Lung (tissue), 12 donors: ENCODE data around the gene AARS2. TPM values are rescaled to one million over a fixed set of nuclear protein-coding genes. Genes with fewer than 3 reads are reported as not detected.

Source experiments
- ATAC-seq: fragments of 200-7000 bp; cut with Tn5 transposase; one replicate; pipeline ENCODE4 v1.9.1; 2020; ENCODE audit warnings: moderate number of reproducible peaks; ENCODE audit not compliant: insufficient read depth, low FRiP score
- DNase-seq, 3 donors: peaks; one replicate each; pipeline ENCODE4 v3.0.0-alpha.2; 2013 to 2017
- H3K27ac ChIP-seq, 2 donors: one replicate each; pipeline ENCODE4 v1.5.1; 2013; ENCODE audit warnings: mild to moderate bottlenecking in 2 of 2, moderate library complexity in 2 of 2, control low read depth in 1 of 2, inconsistent platforms in 1 of 2, low read depth in 1 of 2, low read length in 1 of 2
- H3K27me3 ChIP-seq, 3 donors: one replicate each; pipeline ENCODE4 v1.5.1; 2013; ENCODE audit warnings: low read length in 2 of 3; ENCODE audit not compliant: control insufficient read depth in 3 of 3, insufficient read depth in 3 of 3
- H3K36me3 ChIP-seq, 4 donors: one replicate each; pipeline ENCODE4 v1.5.1; 2013; ENCODE audit warnings: low read length in 4 of 4, mild to moderate bottlenecking in 1 of 4, moderate library complexity in 1 of 4; ENCODE audit not compliant: control insufficient read depth in 4 of 4, insufficient read depth in 4 of 4
- H3K4me1 ChIP-seq, 5 donors: one replicate each; pipeline ENCODE4 v1.5.1; 2013; ENCODE audit warnings: low read length in 5 of 5, mild to moderate bottlenecking in 2 of 5, moderate library complexity in 1 of 5; ENCODE audit not compliant: control insufficient read depth in 5 of 5, insufficient read depth in 5 of 5
- H3K4me3 ChIP-seq: one replicate; pipeline ENCODE4 v1.5.1; 2013; ENCODE audit warnings: mild to moderate bottlenecking, control low read depth, moderate library complexity
- H3K9ac ChIP-seq, 2 donors: one replicate each; pipeline ENCODE4 v1.5.1; 2013; ENCODE audit warnings: low read length in 2 of 2, control low read depth in 1 of 2; ENCODE audit not compliant: insufficient read depth in 1 of 2
- H3K9me3 ChIP-seq, 4 donors: one replicate each; pipeline ENCODE4 v1.5.1; 2013; ENCODE audit warnings: low read length in 3 of 4, mild to moderate bottlenecking in 1 of 4, moderate library complexity in 1 of 4; ENCODE audit not compliant: control insufficient read depth in 4 of 4, insufficient read depth in 3 of 4
- CTCF ChIP-seq: IDR thresholded peaks from 2 replicates; pipeline ENCODE4 v1.5.1; 2012; ENCODE audit warnings: mild to moderate bottlenecking; ENCODE audit errors: control extremely low read depth, extremely low read depth
- WGBS, 2 donors: extraction: QIAGEN DNeasy Blood & Tissue Kit; methylation state at CpG; one replicate each; pipeline ENCODE4 v1.1.7; 2013; 5-methylcytosine and 5-hydroxymethylcytosine counted together
- polyA plus RNA-seq, 2 donors: library from polyadenylated mRNA; stranded (reverse); fragments of 200-250 nt; gene quantifications; one replicate each; pipeline ENCODE4 v1.2.1, GENCODE V29; 2013
- total RNA-seq, 2 donors: library from RNA; depleted of rRNA in 1 of 2; stranded (reverse); fragments of >200 nt in 1 of 2; gene quantifications; one replicate each; pipeline ENCODE4 v1.2.1, GENCODE V29; 2014 to 2021
- donor health status: control.
- donor health status: control.
- donor health status: Bipolar disorder and iron deficiency.
- donor health status: healthy.
- donor health status: DM: yes; HTN: yes; CAD: no.

The AARS2 gene
- total and polyA plus RNA-seq, 4 donors: 4.8 to 13.7 (median 9.4) TPM

- Histone ChIP-seq H3K27me3 (peaks cover 3 to 59% (median 35%) of the 10 kb centered on the region in 3 donors), H3K4me1 (peaks cover 0 to 13% (median 0%) of the 10 kb centered on the region in 5 donors), H3K9ac (no peak overlapping the region), H3K4me3 (no peak overlapping the region), H3K27ac (no peak overlapping the region), H3K36me3 (no peaks in the 10 kb centered on the region), H3K9me3 (peaks cover 0 to 4% (median 0%) of the 10 kb centered on the region in 4 donors)
- DNase-seq: no peak
- 82 to 88% methylated on average over 1 of the region's 1 CpG for WGBS, 2 donors
- TF ChIP-seq CTCF: no peak
- ATAC-seq: no peak
Observed at GRCh38 chr6:44273617-44274016, 39.5 kb downstream of the AARS2 start.

GRCh38 chr6:44272999-44273566 lies 40.1 kb downstream of the AARS2 start:
- peaks cover under 1 to 62% (median 35%) of the 10 kb centered on the region in 3 donors for H3K27me3 ChIP-seq
- ATAC-seq: no peak

GRCh38 chr6:44272529-44272928 lies 40.6 kb downstream of the AARS2 start:
- peaks cover 0 to 13% (median 0%) of the 10 kb centered on the region in 5 donors for H3K4me1 ChIP-seq
- WGBS, 2 donors: 82 to 90% methylated on average over 3 of the region's 3 CpGs
- no peak for DNase-seq
- no peak for ATAC-seq
- no peak for TF ChIP-seq CTCF
- H3K9me3 ChIP-seq: peaks cover 0 to 4% (median 0%) of the 10 kb centered on the region in 4 donors
- no peak overlapping the region for H3K4me3 ChIP-seq
- no peaks in the 10 kb centered on the region for H3K36me3 ChIP-seq
- H3K9ac ChIP-seq: no peak overlapping the region
- peaks cover 0 to 56% (median 30%) of the 10 kb centered on the region in 3 donors for H3K27me3 ChIP-seq
- H3K27ac ChIP-seq: no peak overlapping the region

More at GRCh38 chr6:44272999-44273566, 40.1 kb downstream of the AARS2 start:
- no peak overlapping the region for H3K4me3 ChIP-seq
- no peak overlapping the region for H3K9ac ChIP-seq
- TF ChIP-seq CTCF: no peak
- H3K36me3 ChIP-seq: no peaks in the 10 kb centered on the region
- peaks cover 0 to 4% (median 0%) of the 10 kb centered on the region in 4 donors for H3K9me3 ChIP-seq
- H3K4me1 ChIP-seq: peaks cover 0 to 13% (median 0%) of the 10 kb centered on the region in 5 donors
- no peak for DNase-seq
- WGBS, 2 donors: 88 to 92% methylated on average over 23 of the region's 23 CpGs
- no peak overlapping the region for H3K27ac ChIP-seq
